SKM-1 (cell line): ENCODE measurements around the gene CCDC170.
"Not testable (repeated sequence)": the region's sequence is repeated elsewhere in the genome, so short reads cannot be mapped to it uniquely, and the experiment has no call there.

Experiments
- DNase-seq: peaks from one replicate; lab custom pipeline; 2025; ENCODE audit not compliant: unreplicated experiment; lab: John Stamatoyannopoulos, UW

The CCDC170 gene

DNA sequence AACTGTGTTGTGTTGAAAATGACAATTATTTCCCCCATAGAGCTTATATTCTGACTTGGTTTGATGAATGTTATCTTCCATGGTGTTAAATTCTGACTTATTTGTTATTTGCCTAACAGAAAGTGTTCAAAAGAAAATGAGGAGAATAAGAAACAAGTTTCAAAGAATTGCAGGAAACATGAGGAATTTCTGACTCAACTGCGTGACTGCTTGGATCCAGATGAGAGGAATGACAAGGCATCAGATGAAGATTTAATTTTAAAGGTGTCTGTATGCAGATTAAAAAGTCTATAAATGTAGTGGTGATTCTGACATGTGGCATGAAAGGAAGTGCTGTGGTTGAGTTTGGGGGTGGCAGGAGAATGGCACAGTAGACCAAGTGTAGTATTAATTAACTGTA is 50.6 kb downstream of the CCDC170 start:
- DNase-seq = no peak

DNA sequence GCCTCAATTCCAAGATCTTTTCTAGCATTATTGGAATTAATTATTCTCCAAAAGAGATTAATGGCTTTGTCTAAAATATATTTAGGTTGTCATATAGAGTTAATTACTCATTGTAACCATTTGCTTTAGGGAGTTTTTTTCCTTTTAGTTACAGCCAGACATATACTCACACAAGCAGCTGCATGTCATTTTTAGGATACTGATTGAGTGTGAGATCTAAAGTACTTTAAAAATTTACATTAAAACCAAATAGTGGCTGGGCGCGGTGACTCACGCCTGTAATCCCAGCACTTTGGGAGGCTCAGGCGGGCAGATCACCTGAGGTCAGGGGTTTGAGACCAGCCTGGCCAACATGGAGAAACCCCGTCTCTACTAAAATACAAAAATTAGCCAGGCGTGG is 51.1 kb downstream of the CCDC170 start:
- DNase-seq = not testable (repeated sequence)

DNA sequence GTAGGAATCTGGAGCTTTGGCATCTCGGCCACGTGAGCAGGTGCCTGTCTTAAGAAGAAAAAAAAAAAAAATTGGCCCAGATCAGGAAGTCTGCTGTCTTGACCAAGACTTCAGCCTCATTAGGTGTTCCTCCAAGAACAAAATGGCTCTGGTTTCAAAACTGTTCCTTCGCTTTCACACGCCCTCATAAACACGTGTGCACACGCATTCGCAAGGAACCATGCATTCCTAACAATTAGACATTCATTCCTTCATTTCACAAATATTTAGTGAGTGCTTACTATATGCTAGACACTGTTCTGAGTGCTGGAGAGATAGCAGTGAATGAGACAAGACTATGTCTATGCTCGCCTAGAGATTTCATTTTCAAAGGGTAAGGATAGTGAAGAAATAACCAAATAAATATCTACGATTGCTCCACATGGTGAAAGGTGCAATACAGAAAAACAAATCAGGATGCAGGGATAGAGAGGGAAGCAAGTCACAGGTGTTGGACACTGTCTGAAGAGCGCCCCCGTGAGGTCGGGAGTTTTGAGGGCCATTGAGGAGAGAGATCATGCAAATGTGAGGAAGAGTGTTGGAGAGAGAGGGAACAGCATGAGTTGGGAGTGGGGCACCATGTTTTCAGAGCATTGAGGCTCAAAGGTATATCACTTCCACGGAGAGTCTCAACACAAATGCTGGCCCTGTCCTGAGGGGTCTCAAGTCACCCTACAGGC is 53.3 kb downstream of the CCDC170 start:
- no peak for DNase-seq

DNA sequence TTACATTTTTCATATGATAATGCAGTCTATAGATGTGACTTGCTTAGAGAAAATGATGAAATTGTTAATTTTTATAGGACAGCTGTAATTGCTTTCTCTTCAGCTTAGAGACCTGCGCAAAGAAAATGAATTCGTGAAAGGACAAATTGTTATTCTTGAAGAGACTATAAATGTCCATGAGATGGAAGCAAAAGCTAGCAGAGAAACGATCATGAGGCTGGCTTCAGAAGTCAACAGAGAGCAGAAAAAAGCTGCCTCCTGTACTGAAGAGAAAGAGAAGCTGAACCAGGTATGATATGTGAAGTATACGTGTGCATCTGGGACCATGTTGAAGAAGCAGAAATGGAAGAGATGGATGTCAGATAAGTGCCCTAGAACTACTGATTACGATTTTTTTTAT is 54.4 kb downstream of the CCDC170 start:
- DNase-seq = no peak

DNA sequence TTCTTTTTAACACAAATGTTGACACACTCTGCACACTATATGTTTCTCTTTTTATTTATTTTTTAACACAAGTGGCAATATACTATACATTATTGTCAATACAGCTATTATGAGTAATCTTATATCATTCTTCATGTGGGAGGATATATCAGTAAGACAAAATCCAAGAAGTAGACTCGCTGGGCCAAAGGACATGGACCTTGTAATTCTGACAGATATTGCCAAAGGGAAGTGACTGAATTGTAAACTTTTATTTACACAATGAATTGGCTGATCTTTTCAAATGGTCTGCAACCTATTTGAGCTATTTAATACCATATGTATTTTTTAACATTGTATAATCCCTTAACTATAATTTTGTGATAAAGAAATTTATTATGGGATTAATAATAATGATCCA is 56.0 kb downstream of the CCDC170 start:
- DNase-seq = no peak

DNA sequence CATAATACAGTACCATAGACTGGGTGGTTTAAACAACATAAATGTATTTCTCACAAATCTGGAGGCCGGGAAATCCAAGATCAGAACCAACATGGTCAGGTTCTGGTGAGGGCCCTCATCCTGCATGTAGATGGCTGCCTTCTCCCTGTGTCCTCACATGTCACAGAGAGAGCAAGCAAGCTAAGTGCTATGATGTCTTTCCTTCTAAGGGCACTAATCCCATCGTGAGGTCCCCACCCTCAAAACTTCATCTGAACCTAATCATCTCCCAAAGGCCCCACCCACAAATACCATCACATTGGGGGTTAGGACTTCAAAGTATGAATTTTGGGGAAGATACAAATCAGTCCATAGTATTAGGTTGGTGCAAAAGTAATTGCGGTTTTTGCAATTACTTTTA is 56.8 kb downstream of the CCDC170 start:
- no peak for DNase-seq

DNA sequence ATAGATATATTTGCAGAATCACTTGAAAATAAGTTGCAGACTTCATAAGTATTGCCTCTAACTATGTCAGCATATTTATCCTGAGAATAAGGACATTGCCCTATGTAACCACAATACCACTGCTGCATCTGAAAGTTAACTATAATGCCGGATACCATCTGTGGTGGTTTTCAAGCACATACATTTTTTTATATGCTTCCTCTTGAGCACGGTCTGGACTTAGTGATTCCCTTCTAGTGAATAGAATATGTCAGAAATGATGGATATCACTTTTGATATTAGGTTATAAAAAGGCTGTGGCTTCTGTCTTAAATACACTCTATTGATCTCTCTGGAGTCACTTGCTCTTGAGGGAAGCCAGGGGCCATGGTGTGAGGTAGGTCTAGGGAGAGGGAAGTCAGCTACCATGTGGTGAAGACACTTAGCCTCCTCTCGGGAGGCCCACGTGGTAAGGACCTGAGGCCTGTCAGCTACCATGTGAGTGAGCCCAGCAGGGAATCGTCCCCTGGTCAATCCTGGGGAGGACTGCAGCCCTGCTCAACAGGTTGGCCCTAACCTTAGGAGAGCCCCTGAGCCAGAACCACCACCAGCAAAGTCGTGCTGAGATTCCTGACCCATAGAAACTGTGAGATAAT is 57.5 kb downstream of the CCDC170 start:
- DNase-seq = no peak

DNA sequence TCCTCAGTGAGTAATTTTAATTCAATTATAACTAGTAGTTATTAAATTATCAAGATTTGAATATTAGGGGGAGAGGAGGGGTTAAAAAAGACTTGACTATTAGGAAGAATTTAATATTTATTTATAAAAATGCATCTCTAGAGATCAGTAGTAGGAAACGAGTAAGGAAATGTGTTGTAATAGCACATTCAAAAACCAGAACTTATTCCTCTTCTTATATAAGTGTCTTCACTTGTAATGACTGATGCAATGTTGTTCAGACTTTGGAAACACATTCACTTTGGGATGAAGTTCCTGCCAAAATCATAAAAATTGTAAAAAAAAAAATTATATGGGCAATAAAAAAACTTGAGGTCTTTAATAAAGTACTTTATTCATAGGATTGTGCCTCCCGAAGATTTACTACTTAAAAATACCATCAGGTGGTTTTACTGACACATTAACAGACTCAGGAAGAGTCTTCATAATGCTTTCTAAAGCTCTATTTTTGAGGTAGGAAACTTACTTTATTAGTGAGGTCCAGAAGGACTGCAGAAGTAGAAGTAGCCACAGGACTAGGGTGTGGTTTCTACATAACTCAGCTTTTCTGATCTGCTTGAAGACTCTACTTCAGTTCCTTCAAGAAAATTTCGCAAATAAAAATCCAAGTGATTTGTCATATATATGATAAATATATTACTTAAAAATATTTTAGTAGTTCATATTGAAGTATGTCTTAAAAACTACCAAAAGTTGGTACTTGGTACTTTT is 59.8 kb downstream of the CCDC170 start:
- peak; percentile 40 for DNase-seq

DNA sequence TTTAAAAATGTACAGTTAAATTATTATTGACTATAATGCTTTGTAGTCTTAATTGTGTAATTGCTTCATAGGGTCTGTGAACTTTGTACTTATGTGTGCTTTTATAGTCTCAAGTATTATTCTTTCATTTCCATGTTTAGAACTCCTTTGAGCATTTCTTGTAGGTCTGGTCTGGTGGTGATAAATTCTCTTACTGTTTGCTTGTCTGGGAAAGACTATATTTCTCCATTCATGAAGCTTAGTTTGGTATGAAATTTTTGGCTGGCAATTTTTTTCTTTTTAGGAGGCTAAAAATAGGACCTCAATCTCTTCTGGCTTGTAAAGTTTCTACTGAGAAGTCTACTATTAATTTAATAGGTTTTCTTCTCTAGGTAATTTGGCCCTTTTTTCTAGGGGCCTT is 67.4 kb downstream of the CCDC170 start:
- DNase-seq = no peak

DNA sequence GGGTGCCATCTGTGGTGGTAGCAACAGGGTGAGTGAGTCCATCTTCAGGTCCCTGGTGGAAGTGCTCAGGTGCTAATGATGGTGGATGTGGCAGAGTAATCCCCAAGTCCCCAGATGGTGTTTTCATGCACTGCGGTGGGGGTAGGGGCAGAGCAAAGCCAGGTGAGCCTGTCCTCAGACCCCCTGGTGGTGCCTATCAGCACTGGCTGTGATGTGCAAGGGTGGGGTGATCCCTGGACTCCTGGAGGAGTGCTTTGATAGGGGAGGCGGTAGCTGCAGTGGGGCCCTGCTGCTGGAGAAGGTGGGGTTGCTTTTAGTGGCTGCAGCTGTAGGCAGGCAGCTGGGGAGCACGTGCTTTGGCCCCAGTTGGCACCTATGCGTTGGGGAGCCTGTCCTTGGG is 70.8 kb downstream of the CCDC170 start:
- DNase-seq = no peak

DNA sequence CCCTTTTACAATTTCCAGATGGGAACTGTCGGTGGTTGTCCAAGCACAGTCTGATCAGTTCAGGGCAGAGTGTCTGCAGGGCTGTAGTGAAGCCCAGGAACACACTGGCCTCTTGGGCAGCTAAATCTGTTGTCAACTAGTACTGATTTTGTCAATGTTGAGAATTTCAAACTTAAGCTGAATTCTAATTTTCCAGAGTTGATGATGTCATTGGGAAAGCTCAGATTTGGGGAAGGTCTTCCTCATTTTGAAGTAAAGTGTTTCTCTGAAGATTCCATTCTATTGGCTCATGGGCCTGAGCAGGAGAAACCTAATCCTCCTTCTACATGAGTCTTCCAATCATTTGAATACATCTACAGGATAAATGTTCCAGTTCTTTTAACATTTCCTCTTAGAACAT is 72.1 kb downstream of the CCDC170 start:
- DNase-seq = no peak

DNA sequence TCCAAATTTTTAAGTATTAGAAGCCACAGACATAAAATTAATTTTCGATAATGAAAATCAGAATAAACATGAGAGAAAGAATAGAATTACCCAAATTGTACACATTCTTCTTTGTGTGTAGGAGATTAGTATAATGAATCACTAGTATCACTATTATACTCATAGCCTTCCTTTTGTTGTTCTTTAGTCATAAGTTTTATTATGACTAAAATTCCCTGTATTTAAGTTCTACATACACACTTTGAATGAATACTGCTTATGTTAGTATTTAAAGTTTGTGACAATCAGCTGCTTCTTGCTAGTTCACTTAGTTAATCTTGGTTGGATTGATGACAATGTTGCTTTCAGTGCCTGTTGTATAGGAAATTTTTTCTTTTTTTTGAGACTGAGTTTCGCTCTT is 72.7 kb downstream of the CCDC170 start:
- no peak for DNase-seq

DNA sequence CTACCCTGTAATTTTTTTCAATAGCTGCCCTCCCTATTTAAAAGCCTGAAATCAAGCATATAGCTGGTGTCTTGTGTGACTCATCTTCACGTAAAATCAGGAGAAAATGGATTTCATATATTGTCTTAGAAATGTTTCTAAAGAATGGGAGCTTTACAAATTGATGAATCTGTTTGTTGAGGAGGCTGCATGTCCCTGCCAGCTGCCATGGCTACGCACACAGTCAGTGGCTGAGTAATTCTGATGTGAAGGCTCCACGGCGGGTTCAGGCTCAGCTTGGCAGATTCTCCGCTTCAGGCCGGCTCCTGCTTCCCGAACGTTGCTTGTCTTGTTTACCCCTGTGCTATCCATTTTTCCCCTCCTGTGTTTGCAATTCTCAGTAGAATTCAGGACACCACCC is 82.8 kb downstream of the CCDC170 start:
- no peak for DNase-seq

DNA sequence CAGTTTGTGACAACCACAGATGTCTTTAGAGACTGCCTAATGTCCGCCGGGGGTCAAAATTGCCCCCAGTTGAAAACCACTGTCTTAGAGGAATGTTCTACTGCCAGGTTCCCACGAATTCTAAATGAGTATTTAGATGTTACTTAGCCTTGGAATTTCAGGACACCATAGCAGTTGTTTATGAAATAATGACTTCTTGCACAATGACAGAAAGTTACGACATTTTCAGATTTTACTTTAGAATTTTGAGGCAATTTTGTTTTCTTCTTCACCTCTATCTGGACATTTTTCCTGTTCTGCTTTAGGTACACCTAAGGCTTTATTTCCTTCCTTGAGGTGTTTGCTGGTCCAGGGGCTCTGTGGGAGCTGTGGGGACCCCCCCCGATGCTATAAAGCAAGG is 83.4 kb downstream of the CCDC170 start:
- no peak for DNase-seq

DNA sequence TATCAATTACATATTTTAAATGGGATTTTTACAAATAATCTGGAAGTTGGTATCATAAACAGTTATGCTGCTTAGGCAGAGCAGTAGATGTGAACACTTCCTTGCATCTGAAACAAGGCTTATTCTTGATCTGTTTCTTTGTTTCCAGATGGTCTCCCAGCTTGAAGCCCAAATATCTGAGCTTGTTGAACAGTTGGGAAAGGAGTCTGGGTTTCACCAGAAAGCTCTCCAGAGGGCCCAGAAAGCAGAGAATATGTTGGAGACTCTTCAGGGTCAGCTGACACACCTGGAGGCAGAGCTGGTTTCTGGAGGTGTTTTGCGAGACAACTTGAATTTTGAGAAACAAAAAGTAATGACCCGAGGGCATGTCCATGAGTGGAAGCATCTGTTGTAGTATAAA is 91.9 kb downstream of the CCDC170 start:
- no peak for DNase-seq

DNA sequence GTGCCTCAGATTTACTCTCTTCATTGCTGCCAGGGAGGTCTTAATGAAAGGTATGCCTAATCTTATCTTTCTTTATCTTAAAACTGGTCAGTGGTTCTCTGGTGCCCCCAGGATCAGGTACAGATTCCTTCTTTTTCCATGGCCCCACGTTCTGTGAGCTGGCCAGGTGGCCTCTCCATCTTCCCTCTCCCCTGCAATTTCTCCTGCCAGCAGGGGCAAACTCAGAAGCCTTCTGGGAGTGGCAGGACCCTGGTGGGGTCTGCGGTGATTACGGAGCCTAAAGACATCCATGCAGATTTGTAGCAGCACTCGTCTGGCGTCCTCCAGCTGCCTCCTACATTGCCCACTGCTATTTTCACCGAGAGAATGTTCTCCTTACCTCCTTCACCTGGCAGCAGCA is 95.8 kb downstream of the CCDC170 start:
- DNase-seq = no peak

DNA sequence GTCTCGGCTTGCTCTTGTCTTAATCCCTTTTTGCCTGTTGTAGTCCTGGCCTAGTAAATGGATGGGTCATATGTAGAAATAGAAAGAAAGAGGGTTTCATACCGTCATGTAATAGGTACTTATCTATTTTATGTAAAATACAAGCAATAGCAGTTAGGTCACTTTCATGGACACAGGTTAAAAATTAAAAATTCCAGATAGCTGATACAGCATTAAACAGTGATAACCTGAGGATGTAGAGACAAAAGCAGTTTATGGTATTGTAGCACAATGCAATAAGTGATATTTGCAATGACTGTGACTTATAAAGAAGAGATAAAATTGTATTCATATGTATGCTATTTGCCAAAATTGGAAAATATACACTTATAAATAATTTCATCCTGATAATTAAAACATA is 96.9 kb downstream of the CCDC170 start:
- no peak for DNase-seq

DNA sequence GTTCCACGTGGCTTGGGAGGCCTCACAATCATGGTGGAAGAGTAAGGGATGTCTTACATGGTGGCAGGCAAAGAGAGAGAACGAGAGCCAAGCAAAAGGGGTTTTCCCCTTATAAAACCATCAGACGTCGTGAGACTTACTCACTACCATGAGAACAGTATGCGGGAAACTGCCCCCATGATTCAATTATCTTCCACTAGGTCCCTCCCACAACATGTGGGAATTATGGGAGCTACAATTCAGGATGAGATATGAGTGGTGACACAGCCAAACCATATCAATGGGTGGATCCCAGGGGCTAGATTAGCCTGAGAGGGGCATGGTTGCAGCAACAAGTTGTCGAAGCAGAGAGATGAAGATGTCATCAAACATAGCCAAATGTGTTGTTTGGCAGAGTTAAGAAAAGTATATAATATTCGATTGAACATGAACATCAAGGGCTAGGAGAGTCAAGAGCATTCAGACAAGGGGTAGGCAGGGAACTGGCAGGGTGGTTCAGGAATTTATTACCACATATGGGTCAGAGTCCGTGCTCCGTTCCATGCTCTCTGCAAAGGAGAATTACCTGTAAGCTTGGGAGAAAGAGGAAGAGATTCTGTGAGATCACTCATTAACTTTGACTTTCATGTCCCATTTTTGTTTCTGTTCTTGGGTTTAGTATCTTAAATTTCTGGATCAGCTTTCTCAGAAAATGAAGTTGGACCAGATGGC is 98.8 kb downstream of the CCDC170 start:
- DNase-seq = no peak

DNA sequence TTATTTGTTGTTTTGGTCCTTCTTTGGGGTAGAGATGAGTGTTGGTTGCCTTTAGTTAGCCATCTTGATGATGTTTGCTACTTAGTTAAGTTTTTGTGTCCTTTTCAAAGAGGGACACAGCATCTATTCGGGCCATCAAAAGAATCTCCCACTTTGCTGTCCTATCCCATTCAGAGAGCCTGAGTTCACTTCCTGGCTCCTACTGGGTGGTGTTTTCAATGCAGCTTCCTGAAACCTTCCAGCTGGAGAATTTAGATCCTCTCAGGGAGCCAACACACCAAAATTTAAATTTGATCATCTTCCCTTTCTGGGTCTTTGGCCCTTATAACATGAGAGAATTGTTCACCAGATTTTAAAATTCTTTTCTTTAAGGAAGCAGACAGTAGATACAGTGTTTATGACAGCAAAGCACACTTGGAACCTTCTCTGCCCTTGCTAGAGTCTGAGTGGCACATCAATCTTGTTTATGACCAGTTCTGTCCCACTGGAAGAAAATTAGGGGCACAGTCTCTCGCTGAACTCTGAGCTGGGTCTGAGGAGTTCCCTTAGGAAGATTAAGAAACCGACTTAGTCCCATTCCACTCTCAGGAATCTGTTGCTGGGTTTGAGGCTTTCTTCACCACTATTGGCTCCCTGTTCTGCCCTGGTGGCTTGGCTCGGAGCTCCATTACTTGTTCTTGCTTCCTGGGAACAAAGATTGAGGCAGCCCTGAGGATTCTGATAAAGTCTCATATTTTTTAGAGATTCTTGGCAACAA is 115.5 kb downstream of the CCDC170 start:
- DNase-seq = no peak

DNA sequence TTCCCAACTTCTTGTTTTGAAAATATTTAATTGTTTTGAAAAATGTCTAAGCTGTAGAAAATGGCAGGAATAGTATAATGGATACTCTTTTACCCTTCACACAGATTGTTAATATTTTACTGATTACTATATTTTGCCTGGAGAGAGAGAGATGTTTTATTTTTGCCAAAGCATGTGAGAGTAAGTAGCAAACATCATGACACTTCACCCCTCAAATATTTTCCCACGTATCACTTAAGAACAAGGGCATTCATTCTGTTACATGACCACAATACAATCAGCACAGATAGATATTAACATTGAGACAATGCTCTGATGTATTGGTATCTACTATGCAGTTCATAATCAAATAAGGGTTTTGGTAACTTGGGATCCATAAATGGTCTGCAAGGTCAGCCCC is 116.5 kb downstream of the CCDC170 start:
- no peak for DNase-seq

DNA sequence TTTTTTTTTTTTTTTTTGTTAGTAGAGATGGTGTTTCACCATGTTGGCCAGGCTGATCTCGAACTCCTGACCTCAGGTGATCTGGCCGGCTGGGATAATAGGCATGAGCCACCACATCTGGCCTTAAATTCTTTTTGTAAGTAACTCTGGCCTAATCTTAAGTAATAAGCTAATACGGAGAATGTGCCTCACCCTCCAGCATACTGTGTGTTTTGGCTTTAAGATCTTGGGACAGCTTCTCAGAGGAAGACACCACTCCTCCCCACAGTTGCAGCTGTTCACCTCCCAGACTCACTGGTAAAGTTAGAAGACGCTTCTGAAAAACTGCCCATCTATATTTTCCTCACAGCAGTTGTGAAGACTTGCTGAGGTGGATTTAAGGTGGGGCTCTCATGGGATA is 120.8 kb downstream of the CCDC170 start:
- no peak for DNase-seq
